Anterior cingulate cortex (tissue), 58 donors: Measurements from ENCODE around the gene SNCB.

Experiments
- DNase-seq, 58 donors: peaks; one replicate each; lab custom pipeline; 2025; lab: John Stamatoyannopoulos, UW

Gene SNCB

GRCh38 chr5:176629853-176630680 is at the start of gene SNCB, which contains the start of gene EIF4E1B:
TSS of gene SNCB (minus strand) at chr5:176630534. CDS start at chr5:176629654, 880 bp downstream.
TSS of gene EIF4E1B (plus strand) at chr5:176630675. CDS start at chr5:176642788, 12,113 bp downstream.
- peak in 31 of 58 donors; percentile 6 to 78 (median 40) for DNase-seq

- no peak for DNase-seq
These were observed 49.3 kb upstream of the SNCB start for GRCh38 chr5:176679365-176680225.

GRCh38 chr5:176678584-176678983 is 48.2 kb upstream of the SNCB start:
- no peak for DNase-seq

GRCh38 chr5:176677209-176677939 is 47.0 kb upstream of the SNCB start:
- DNase-seq = peak in 2 of 58 donors; percentile 5 to 15

GRCh38 chr5:176676361-176676824 is 46.1 kb upstream of the SNCB start:
- no peak for DNase-seq

- no peak for DNase-seq
These were observed 45.5 kb upstream of the SNCB start for GRCh38 chr5:176675676-176676360.

GRCh38 chr5:176674799-176675198 is 44.5 kb upstream of the SNCB start:
- no peak for DNase-seq

GRCh38 chr5:176673651-176674583 is 43.6 kb upstream of the SNCB start:
- no peak for DNase-seq

- no peak for DNase-seq
These were observed 41.8 kb upstream of the SNCB start for GRCh38 chr5:176671890-176672747.

GRCh38 chr5:176671399-176671798 is 41.1 kb upstream of the SNCB start:
- DNase-seq = no peak

GRCh38 chr5:176670449-176670848 is 40.1 kb upstream of the SNCB start:
- DNase-seq = no peak

- no peak for DNase-seq
These were observed 37.3 kb upstream of the SNCB start for GRCh38 chr5:176667637-176668036.

- no peak for DNase-seq
These were observed 35.2 kb upstream of the SNCB start for GRCh38 chr5:176665517-176665916.

GRCh38 chr5:176664886-176665285 is 34.6 kb upstream of the SNCB start:
- DNase-seq = no peak

- DNase-seq = no peak
These were observed 34.1 kb upstream of the SNCB start for GRCh38 chr5:176664479-176664878.

GRCh38 chr5:176663566-176663965 is 33.2 kb upstream of the SNCB start:
- no peak for DNase-seq

- DNase-seq = no peak
These were observed 32.3 kb upstream of the SNCB start for GRCh38 chr5:176662371-176663333.
